GM18526 (cell line): ENCODE data around the gene PDRG1.

ENCODE experiments used
- POLR2A ChIP-seq: IDR thresholded peaks from 3 replicates; pipeline ENCODE4 v1.6.1; 2011; ENCODE audit not compliant: insufficient read length; ENCODE audit errors: extremely low read depth

The PDRG1 gene

GRCh38 chr20:31974951-31975487 lies 23.2 kb upstream of the PDRG1 start:
- no peak for TF ChIP-seq POLR2A

GRCh38 chr20:31974296-31974695 lies 22.4 kb upstream of the PDRG1 start:
- no peak for TF ChIP-seq POLR2A

GRCh38 chr20:31972471-31973021 lies 20.7 kb upstream of the PDRG1 start:
- no peak for TF ChIP-seq POLR2A

- TF ChIP-seq POLR2A = no peak
Observed at GRCh38 chr20:31969991-31970390, 18.1 kb upstream of the PDRG1 start.

- no peak for TF ChIP-seq POLR2A
Observed at GRCh38 chr20:31968291-31969126, 16.7 kb upstream of the PDRG1 start.

GRCh38 chr20:31967830-31968249 lies 16.0 kb upstream of the PDRG1 start, which contains the start of gene XKR7:
Gene XKR7 (plus strand): TSS chr20:31968151. CDS start chr20:31968176, 25 bp downstream.
- TF ChIP-seq POLR2A = no peak

GRCh38 chr20:31966991-31967655 lies 15.3 kb upstream of the PDRG1 start:
- TF ChIP-seq POLR2A = no peak

- TF ChIP-seq POLR2A = no peak
Observed at GRCh38 chr20:31963889-31964288, 12.0 kb upstream of the PDRG1 start.

- no peak for TF ChIP-seq POLR2A
Observed at GRCh38 chr20:31962761-31963160, 10.9 kb upstream of the PDRG1 start.

- TF ChIP-seq POLR2A = no peak
Observed at GRCh38 chr20:31956556-31957526, 5.0 kb upstream of the PDRG1 start.

- TF ChIP-seq POLR2A = no peak
Observed at GRCh38 chr20:31954500-31954899, 2.7 kb upstream of the PDRG1 start.

- TF ChIP-seq POLR2A = no peak
Observed at GRCh38 chr20:31953556-31954148, 1.8 kb upstream of the PDRG1 start.

GRCh38 chr20:31951203-31951529 lies 680 bp downstream of the PDRG1 start:
- TF ChIP-seq POLR2A = no peak

GRCh38 chr20:31949877-31950646 lies 1.8 kb downstream of the PDRG1 start:
- TF ChIP-seq POLR2A = no peak
